HG02943 (cell line): ENCODE measurements around the gene BABAM2.

Source experiments
- ATAC-seq: cut with Tn5 transposase; IDR thresholded peaks from one replicate; pipeline ENCODE4 v1.9.1; 2021; ENCODE audit warnings: mild to moderate bottlenecking, low read depth, moderate library complexity; ENCODE audit not compliant: unreplicated experiment

BABAM2 gene

DNA sequence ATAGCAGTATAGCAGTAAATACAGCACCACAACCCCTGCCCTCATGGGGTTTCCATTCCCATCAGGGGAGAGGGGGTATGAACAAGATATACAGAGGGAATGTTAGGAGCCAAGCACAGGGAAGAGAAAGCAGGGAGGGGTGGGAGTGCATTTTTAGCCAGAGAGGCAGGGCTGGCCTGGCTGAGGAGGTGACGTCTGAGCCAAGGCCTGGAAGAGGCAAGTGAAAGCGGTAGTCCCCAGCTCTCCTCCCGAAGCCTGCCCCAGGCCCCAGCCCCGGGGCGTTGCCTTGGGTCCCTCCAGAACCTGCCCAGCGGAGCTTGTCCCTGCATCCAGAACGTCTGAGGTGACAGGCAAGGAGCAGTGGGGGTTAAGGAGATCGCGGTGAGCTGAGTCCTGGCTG lies 457.1 kb downstream of the BABAM2 start:
- no peak for ATAC-seq

DNA sequence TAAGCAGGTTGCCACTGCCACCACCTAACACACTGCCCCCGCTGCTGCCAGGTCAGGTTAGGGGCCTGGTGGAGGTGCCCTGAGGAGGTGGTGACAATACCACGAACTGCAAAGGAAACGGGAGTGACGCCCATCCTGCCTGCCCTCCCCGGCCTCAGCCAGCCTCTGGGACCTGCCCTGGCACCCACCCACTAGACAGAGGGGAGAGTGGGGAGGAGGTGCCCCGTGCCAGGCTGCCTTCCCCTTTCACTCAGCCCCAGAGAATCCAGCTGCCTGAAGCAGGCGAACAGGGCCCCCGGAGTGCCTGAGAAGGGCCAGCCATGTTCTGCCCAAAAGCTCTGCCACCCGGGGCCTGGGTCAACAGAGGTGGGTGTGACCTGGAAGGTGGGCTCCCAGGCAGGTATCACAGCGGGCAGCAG lies 457.6 kb downstream of the BABAM2 start:
- ATAC-seq = no peak

DNA sequence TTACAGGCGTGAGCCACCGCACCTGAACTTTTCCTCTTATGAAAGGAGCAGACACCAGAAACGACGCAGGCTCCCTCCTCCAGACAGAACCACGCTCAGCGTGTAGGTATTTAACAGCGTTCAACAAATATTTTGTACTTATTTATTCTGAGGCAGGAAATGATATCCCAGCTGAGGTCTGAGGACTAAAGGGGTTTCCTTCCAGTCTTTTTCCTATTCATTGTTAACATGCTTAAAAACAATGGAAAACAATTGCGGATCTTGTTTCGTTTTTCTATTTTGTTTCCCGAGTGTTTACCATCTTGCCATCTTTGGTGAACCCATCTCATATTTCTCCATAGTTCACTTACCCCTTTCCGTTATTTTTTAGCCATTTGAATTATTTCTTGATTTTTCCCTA lies 458.4 kb downstream of the BABAM2 start:
- ATAC-seq = no peak

- ATAC-seq = no peak
Measured at GRCh38 chr2:28349546-28350165, 459.1 kb downstream of the BABAM2 start.

- no peak for ATAC-seq
Measured at GRCh38 chr2:28350196-28350595, 459.7 kb downstream of the BABAM2 start.

- ATAC-seq = no peak
Measured at GRCh38 chr2:28350791-28351285, 460.3 kb downstream of the BABAM2 start.

GRCh38 chr2:28351621-28352020 lies 461.1 kb downstream of the BABAM2 start:
- ATAC-seq = no peak

DNA sequence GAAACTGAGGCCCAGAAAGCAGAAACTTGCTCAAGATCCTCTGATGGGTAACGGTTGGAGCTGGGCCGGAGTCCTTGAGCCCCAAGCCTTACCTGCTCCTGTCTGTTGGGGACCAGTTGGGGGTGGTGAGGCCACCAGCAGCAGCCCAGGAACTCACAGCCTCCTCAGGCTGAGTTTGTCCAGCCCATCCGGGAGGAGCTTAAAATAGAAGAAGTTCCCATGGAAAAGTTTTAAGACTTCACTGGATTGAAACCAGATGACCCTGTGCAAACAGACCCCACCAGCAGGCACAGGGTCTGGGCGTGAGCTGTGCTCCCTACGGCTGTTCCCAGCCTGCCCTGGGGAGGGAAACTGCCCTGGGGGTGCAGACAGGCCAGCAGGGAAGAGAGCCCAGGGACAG lies 461.6 kb downstream of the BABAM2 start:
- ATAC-seq = no peak

DNA sequence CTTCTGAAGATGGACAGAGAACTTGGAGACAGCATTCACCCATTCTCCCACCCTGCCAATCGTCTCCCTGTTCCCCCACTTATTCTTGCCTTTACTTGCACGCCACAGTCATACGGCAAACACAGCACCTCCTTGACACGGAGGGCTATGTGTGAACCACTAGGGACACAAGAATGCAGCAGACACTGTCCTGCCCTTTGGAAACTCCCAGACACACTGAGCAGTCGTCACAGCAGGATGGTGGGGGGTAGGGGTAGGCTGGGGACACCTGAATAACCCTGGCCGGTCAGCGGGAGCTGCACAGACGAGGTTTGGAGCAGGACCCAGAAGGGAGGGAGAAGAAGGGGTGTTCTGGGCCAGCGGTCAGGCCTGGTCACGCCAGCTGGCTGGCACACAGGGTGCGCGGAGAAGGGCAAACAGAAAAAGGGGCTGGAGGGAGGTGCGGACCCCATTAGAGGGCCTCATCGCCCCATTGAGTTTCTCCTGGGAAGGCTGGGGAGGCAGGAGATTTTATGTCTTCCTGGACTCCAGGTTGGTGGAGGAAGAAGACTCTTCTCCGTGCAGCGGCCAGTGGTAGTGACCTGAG lies 462.2 kb downstream of the BABAM2 start:
- ATAC-seq = no peak

DNA sequence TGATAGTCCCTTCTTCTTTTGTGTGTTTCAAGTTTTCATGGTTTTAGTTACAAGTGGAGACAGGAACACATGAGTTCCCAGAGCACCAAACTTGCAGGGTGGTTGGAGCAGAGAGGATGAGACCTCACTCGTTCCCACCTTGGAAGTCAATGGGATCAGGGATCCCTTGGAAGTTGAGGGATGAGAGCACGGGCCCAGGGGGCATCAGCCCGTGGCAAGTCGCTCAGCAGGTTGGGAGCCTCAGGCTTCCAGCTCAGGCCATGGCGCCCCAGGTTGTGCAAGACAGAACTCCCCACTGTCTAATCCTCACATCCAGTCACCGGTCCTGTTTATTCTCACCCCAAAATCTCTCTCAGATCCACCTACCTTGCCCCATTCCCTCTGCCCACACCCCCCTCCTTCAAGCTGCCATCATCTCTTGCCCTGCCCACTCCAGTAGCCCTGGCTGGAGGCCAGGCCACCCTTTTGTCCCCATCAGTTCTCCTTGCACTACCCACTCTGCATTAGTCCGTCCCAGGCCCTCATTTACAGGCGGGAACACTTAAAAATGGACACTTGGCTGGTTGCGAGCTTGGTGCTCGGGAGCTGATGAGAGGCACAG lies 464.5 kb downstream of the BABAM2 start:
- ATAC-seq = no peak

DNA sequence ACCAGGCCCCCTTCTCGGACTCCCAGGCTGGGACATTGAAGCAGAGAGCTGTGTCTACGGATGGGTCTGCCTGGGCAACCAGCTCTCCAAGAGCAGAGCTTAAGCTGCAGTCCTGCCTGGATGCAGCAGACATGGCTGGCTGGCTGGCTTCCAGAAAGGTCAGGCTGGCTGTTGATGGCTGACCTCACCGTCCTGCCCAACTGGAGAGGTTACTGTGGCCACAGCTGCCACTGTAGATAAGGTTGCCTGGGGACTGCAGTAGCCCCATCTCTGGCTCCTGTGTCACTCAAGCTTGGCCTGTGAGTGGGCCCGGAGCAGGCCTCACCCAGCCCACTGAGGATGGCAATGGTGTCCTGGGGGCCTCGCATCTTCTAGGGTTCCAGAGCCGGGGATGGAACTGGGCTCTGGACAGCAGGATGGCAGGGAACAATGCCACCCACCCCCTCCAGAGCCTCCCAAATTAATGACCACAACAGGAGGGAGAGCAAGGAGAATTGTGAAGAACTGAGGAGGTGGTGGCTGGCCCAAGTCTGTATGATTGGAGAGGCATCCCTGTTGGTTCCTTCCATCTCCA lies 465.1 kb downstream of the BABAM2 start:
- no peak for ATAC-seq

- ATAC-seq = no peak
Measured at GRCh38 chr2:28356095-28356911, 465.8 kb downstream of the BABAM2 start.

GRCh38 chr2:28357055-28357454 lies 466.5 kb downstream of the BABAM2 start:
- ATAC-seq = no peak

DNA sequence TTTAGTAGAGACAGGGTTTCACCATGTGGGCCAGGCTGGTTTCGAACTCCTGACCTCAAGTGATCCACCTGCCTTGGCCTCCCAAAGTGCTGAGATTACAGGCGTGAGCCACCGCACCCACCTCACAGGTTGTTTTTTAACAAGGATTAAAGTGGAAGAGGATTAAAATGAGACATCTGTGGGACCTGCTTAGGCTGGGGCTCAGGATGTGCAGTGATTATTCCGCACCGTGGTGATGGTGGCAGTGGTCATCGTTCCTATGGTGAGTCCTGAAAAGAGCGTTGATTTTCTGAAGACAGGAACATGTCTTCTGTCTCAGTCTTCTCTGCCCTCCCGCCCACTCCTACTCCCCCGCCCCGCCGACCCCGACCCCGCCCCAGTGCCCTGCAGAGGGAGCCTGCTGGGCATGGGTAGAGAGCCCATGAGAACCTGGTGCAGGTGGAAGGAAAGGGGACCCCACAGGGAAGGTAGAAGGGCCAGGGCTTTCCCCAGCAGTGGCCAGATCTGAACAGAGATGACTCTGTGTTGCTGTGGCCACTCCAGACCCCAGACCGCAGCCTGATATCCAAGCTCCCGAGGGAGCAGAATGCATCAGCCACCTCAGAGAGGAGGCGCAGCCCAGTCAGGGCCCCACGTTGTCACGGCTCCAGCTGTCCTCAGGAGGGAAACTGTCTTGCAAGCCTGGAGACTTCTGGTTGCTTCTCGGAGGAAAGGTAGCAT lies 467.6 kb downstream of the BABAM2 start:
- ATAC-seq = no peak

GRCh38 chr2:28358668-28359201 lies 468.2 kb downstream of the BABAM2 start:
- no peak for ATAC-seq

DNA sequence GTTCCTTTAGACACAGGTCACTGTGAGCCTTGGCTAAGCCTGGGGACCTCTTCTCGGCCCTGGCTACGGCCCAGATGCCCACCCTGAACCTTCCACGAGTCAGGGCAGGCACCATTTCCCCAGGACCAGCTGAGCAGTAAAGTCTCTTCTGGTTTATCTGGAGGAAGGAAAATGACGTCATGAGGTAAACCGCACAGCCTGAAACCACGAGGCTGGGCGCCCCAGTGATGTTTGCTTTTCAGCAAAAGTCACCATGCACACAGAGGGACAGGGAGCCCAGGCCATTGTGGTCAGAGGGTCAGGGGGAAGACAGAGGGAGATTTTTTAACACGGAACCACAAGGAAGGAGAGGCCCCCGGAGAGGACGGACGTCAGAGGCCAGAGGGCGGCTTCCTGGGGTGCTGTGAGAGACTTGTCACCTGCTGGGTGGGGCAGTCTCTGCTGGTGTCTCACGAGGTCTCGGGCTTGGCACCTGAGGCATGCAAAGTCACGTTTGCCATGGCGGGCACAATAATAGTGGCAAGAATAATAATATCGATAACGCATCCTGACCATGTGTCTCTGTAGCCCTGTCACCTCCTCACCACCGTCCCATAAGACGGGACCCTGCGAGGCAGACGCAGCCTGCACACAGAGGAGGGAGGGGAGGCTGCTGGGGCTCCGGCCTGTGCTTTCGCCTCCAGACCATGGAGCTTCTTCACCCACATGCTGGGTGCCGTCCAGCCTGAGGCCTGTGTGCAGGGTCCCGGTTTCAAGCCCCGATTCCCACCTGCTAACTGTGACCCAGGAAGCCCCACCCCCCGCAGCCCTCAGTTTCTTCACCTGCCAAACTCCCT lies 468.9 kb downstream of the BABAM2 start:
- ATAC-seq = peak; percentile 73

DNA sequence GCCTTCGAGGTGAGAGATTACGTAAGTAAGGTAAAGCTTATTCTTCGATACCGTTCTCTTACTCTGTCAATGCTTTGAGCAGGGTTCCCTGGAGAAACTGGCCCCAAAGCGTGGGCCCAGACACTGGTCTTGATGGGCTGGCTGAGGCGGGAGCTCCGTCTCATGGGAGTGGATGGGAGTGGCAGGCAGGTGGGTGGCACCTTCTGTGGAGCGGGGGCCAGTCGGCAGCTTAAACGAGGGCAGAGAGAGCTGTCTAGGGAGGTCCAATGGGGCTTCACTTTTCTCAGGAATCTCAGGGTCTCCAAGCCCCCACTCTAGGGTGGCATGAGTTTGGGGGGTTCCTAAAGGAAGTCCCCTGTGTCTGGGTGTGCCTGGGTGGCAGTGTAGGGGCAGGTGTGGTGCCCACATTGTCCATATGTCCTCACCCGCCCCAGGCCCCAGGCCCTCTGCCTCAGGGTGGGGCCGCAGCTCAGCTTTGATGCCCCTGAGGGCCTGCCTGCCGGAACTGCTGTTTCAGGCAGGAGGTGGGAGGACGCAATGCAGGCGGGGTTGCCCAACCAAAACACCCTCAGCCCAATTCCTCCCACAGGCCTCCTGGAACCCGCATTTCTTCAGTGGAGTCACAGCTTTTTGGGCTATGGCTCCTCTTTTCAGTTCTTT lies 469.7 kb downstream of the BABAM2 start:
- ATAC-seq = no peak

DNA sequence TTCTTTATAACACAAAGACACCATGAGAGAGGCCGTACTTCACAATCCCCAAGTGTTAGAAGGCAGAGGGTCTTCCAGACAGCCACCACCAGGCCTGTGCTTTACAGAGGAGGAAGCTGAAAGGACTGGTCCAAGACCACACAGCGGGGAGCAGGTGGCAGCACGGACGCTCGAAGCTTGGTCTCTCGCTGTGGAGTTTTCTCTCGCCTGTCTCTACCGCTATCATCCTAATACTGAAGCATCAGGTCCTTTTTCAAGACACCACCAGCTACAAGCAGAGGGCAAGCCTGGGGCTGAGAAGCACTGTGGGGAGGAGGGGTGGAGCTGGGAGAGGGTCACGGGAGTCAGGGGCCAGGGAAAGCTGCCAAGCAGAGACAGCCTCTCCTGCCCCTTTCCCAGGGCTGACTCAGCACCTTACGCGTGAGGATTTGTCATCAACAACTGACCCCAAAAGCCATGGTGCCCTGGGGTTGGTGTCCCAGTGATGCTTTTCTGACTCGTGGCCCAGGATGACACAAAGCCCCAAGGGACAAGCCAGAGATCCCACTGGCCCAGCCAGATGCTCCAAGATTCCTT lies 470.3 kb downstream of the BABAM2 start:
- no peak for ATAC-seq
